NCI-H510A treated with DMSO at 0.1 percent for 48 hours (cell line): ENCODE results near the gene DDR1.
"Not testable (repeated sequence)": the region's sequence is repeated elsewhere in the genome, so short reads cannot be mapped to it uniquely, and the experiment has no call there.

ENCODE experiments used
- DNase-seq: peaks from one replicate; lab custom pipeline; 2025; lab: John Stamatoyannopoulos, UW

DDR1 gene

GRCh38 chr6:30894381-30894780 lies 10.1 kb downstream of the DDR1 start:
- DNase-seq: no peak

GRCh38 chr6:30894935-30895334 lies 10.6 kb downstream of the DDR1 start:
- DNase-seq: no peak

GRCh38 chr6:30895343-30895742 lies 11.0 kb downstream of the DDR1 start:
- DNase-seq: no peak

- DNase-seq: no peak
Observed at GRCh38 chr6:30896541-30896940, 12.2 kb downstream of the DDR1 start.

- DNase-seq: no peak
Observed at GRCh38 chr6:30897882-30898281, 13.6 kb downstream of the DDR1 start.

- no peak for DNase-seq
Observed at GRCh38 chr6:30898750-30899360, 14.5 kb downstream of the DDR1 start.

GRCh38 chr6:30900863-30901417 lies 16.6 kb downstream of the DDR1 start:
- no peak for DNase-seq

- no peak for DNase-seq
Observed at GRCh38 chr6:30901436-30901835, 17.1 kb downstream of the DDR1 start.

- not testable (repeated sequence) for DNase-seq
Observed at GRCh38 chr6:30902196-30902595, 17.9 kb downstream of the DDR1 start.

- no peak for DNase-seq
Observed at GRCh38 chr6:30902709-30903108, 18.4 kb downstream of the DDR1 start.

GRCh38 chr6:30903236-30903635 lies 18.9 kb downstream of the DDR1 start:
- no peak for DNase-seq

GRCh38 chr6:30907290-30907757 lies 23.0 kb downstream of the DDR1 start:
- DNase-seq: not testable (repeated sequence)

GRCh38 chr6:30907758-30908591 lies 23.7 kb downstream of the DDR1 start, which contains the start of gene GTF2H4:
GTF2H4 (plus strand) TSS chr6:30908207.
- peak; percentile 99 for DNase-seq

- DNase-seq: no peak
Observed at GRCh38 chr6:30908700-30909099, 24.4 kb downstream of the DDR1 start.

- DNase-seq: not testable (repeated sequence)
Observed at GRCh38 chr6:30910473-30910872, 26.2 kb downstream of the DDR1 start.

- no peak for DNase-seq
Observed at GRCh38 chr6:30912746-30913520, 28.6 kb downstream of the DDR1 start.

GRCh38 chr6:30913721-30914075 lies 29.4 kb downstream of the DDR1 start:
- no peak for DNase-seq

GRCh38 chr6:30914076-30914853 lies 29.9 kb downstream of the DDR1 start, which contains the start of gene VARS2:
VARS2 (plus strand) TSS chr6:30914238; CDS start chr6:30914837, 599 bp downstream.
- DNase-seq: peak; percentile 72

- DNase-seq: no peak
Observed at GRCh38 chr6:30914854-30915590, 30.7 kb downstream of the DDR1 start.

- DNase-seq: peak; percentile 7
Observed at GRCh38 chr6:30915591-30915946, 31.2 kb downstream of the DDR1 start.

- no peak for DNase-seq
Observed at GRCh38 chr6:30917041-30917440, 32.7 kb downstream of the DDR1 start.
